Gastroesophageal sphincter (tissue), 3 donors: ENCODE measurements around the gene LPIN1.

Experiments
- CTCF ChIP-seq, 4 experiments: fragments of 200-600 bp in 2 of 4; fragments of 450-650 bp in 2 of 4; sonication (generic) in 1 of 4; IDR thresholded peaks; one replicate each; pipeline ENCODE4 v1.5.1; 2017 to 2019; ENCODE audit warnings: antibody characterized with exemption in 4 of 4, mild to moderate bottlenecking in 2 of 4, moderate library complexity in 2 of 4
- EP300 ChIP-seq: sonication (generic); formaldehyde crosslinking; IDR thresholded peaks from one replicate; pipeline ENCODE4 v1.6.1; 2017; ENCODE audit warnings: antibody characterized with exemption, mild to moderate bottlenecking

- TF ChIP-seq EP300 (no peak), CTCF (IDR thresholded peaks at IDR 0.05) (no peak)
Observed at GRCh38 chr2:11872247-11872947, 126.0 kb downstream of the LPIN1 start.
